ENCODE measurements around the gene PEX13.

Gene PEX13, protein sequence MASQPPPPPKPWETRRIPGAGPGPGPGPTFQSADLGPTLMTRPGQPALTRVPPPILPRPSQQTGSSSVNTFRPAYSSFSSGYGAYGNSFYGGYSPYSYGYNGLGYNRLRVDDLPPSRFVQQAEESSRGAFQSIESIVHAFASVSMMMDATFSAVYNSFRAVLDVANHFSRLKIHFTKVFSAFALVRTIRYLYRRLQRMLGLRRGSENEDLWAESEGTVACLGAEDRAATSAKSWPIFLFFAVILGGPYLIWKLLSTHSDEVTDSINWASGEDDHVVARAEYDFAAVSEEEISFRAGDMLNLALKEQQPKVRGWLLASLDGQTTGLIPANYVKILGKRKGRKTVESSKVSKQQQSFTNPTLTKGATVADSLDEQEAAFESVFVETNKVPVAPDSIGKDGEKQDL

DNA sequence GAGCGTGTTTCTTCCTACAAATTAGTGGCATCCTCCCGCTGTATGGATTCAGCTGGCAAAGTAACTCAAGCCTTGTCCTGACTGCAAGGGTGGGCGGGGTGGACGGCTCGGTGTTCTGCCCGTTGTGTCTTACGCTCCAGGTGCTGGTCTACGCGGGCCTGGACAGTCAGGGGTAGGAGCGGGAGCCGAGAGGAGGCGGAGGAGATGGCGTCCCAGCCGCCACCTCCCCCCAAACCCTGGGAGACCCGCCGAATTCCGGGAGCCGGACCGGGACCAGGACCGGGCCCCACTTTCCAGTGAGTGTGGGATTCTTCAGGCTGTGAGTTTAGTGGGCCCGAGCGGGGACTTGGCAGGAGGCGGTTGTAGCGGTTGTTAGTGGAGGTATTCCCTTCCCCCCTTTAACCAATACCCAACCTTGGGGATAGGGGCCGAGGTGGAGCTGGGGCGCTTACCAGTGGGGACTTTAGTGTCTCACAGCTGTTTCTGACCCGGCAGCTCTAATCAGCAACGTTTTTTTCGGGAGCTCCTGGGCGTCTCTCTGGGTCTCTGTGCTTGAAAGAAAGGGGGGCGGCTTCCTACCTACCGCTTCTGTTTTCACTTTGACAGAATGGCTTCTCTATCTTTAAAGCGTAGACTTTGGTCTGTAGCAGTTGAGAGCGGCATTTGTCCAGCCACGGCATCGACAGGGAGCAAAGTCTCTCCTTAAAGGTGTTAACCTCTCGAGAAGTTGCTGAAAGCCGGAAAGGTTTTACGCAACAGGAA is at the start of gene PEX13, which contains the start of gene PUS10:
Gene PEX13, plus strand, starts transcription at position 165 of the 762 bp plus-strand sequence. Its CDS starts 40 bp downstream, at position 205.
Gene PUS10, minus strand, starts transcription at position 700 of the 762 bp plus-strand sequence. CDS start 6,365 bp downstream, outside the sequence.
- ChIA-PET POLR2A (ENCODE audit: low non-redundant PET) (no interaction called here), CTCF (no interaction called here)
- DNase-seq (ENCODE audit: low spot score) = peak; percentile 75
- H3K27ac ChIP-seq = peak within 1 kb of the TSS; percentile 99
- TF ChIP-seq, protein P1, sequence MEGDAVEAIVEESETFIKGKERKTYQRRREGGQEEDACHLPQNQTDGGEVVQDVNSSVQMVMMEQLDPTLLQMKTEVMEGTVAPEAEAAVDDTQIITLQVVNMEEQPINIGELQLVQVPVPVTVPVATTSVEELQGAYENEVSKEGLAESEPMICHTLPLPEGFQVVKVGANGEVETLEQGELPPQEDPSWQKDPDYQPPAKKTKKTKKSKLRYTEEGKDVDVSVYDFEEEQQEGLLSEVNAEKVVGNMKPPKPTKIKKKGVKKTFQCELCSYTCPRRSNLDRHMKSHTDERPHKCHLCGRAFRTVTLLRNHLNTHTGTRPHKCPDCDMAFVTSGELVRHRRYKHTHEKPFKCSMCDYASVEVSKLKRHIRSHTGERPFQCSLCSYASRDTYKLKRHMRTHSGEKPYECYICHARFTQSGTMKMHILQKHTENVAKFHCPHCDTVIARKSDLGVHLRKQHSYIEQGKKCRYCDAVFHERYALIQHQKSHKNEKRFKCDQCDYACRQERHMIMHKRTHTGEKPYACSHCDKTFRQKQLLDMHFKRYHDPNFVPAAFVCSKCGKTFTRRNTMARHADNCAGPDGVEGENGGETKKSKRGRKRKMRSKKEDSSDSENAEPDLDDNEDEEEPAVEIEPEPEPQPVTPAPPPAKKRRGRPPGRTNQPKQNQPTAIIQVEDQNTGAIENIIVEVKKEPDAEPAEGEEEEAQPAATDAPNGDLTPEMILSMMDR (conservative IDR thresholded peaks at IDR 0.05; ENCODE audit: low read depth) = no peak

DNA sequence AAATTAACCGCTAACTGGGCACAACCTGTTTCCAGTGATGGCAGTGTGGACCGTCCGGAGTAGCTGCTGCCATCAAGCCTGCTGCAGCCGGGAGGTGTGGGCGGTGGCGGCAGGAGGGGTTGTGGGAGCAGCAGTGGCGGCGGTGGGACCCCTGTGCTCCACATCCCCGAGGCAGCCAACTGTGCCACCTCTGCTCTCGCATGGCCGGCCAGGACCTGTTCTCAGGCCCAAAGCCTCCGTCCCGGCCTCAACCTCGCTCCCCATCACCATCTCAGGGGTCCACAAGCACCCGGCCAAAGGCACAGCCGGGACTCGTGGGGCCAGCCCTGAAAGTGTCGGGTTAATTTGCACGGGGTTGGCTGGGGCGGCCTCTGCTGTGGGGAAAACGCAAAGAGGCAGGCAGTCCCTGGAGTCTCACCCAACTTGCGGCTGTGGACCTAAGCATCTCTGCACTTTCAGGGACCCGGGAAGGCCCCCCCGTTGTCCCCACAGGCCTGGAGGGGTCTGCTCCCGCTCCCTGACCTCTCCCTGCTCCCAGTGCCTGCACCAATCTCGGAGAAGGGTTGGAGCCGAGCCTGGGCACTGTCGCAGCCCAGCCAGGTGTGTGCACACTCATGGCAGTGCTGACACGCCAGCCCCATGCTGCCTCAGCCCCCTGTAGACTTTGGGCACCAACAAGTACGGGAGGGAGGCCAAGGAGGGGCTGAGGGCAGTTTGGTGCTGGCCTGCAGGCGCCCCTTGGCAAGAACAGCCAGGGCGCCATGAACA is 44.4 kb upstream of the PEX13 start:
- ChIA-PET POLR2A (ENCODE audit: low non-redundant PET) (no interaction called here), CTCF (interaction anchor here (0.5 to 0.9 kb wide), 4 partner anchors 8 to 94 kb away, joined by 3 to 6 read pairs (median 4); no protein-coding TSS in a partner anchor)
- TF ChIP-seq, protein P1 (conservative IDR thresholded peaks at IDR 0.05; ENCODE audit: low read depth) = no peak
- no peak for DNase-seq (ENCODE audit: low spot score)
- H3K27ac ChIP-seq = no peak overlapping the region

DNA sequence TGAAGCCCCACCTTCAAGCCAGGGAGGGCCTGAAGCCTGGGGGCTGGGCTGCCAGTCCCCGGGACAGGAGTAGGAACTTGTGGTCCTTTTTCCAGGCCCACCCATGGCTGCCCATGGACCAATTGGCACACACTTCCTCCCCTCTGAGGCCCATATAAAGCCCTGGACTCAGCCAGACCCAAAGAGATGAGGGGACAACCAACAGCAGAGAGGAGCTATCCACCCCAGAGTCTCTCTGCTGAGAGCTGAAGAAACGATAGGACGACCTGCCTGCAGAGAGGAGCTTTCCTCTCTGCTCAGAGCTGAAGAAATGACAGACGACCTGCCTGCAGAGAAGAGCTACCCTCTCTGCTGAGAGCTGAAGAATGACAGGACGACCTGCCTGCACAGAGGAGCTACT is 43.8 kb upstream of the PEX13 start:
- POLR2A ChIA-PET (ENCODE audit: low non-redundant PET) = no interaction called here
- TF ChIP-seq, protein P1 (conservative IDR thresholded peaks at IDR 0.05; ENCODE audit: low read depth) = no peak
- CTCF ChIA-PET = interaction anchor here (0.5 to 0.9 kb wide), 3 partner anchors 9 to 1451 kb away, joined by 3 read pairs; no protein-coding TSS in a partner anchor

DNA sequence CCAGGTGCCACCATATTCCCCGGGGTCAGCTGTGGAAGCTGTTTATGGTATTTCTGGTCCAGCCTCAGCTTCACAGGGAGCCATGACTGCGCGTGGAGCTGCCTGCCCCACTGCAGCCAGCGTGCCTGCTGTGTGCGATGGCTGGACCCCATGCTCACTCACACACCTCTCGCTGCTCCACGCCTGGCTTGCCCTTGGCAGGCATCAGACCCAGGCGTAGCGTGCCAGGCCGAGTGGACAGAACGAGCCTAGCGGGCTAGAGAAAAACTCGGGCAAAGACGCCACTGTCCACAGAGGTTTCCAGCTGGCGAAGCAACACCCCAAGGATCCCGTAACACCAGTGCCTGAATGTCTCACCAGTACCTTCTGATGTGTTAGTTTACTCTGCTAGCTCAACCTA is 42.9 kb upstream of the PEX13 start:
- CTCF ChIA-PET = no interaction called here
- DNase-seq (ENCODE audit: low spot score) = no peak
- H3K27ac ChIP-seq = no peak overlapping the region
- POLR2A ChIA-PET (ENCODE audit: low non-redundant PET) = no interaction called here
- TF ChIP-seq, protein P1 (conservative IDR thresholded peaks at IDR 0.05; ENCODE audit: low read depth) = no peak

More for the DNA sequence above, 43.8 kb upstream of the PEX13 start:
- no peak overlapping the region for H3K27ac ChIP-seq
- DNase-seq (ENCODE audit: low spot score) = no peak

DNA sequence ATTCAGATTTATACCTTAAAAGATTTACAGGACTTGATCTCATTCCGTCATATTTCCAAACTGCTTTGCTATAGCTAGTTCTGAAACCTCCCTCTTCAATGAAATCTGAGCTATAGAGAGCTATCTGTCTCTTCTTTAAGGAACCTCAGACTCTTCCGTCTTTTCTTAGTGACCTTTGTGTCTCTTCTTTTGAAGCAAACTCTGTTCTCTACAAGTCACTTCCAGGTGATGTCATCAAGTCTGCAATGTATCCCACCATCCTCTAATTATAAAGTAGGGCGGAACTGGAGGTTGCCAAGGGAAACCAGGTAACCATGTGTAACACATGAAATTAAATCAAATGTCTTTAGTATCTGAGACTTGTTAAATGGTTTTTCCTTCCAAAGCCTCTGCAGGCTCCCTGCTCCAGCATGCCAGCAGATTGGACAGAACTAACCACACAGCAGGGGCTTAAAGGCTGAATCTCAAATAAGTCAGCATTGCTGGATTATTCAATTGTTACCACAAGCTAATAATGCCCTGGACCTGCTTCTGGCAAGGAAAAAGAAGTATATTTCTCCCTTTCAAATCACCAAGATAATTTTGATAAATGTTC is 41.2 kb upstream of the PEX13 start:
- TF ChIP-seq, protein P1 (conservative IDR thresholded peaks at IDR 0.05; ENCODE audit: low read depth) = no peak
- CTCF ChIA-PET = no interaction called here
- H3K27ac ChIP-seq = no peak overlapping the region
- POLR2A ChIA-PET (ENCODE audit: low non-redundant PET) = no interaction called here
- DNase-seq (ENCODE audit: low spot score) = no peak

Measured in RWPE1 (cell line).